ENCODE measurements around the gene PIP4K2A.

Gene PIP4K2A

DNA sequence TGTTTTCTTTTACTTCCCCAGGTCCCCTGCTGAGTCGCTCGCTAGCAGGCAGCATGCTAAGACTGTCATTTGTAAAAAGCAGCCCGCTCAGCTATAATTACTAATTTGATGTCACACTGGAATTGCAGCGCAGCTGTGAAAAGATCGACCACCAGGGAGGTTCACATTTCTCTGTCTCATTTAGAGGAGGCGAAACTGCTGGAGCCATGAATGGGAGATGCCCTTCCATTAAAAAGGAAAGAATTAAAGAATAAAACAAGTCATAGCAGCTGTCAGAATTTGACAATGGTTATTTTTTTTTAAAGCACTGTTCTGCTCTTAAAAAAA lies 153.5 kb downstream of the PIP4K2A start:
- Histone ChIP-seq H3K27me3 (ENCODE audit: low read depth, low read length) (no peaks in the 10 kb centered on the region), H3K9me3 (ENCODE audit: control insufficient read depth in 1 of 2, low read length in 2 of 2) (no peaks in the 10 kb centered on the region), H3K36me3 (ENCODE audit: control insufficient read depth in 1 of 2, insufficient read depth in 2 of 2, low read length in 2 of 2) (peaks cover 0 to 4% of the 10 kb centered on the region in 2 donors), H3K27ac (ENCODE audit: low read length) (no peak overlapping the region), H3K4me1 (ENCODE audit: control insufficient read depth in 1 of 2, insufficient read depth in 2 of 2, low read length in 2 of 2) (no peaks in the 10 kb centered on the region), H3K4me3 (ENCODE audit: low read depth in 1 of 2, low read length in 2 of 2) (no peak overlapping the region)

GRCh38 chr10:22560096-22560912 lies 154.1 kb downstream of the PIP4K2A start:
- Histone ChIP-seq H3K36me3 (ENCODE audit: control insufficient read depth in 1 of 2, insufficient read depth in 2 of 2, low read length in 2 of 2) (peaks cover 0 to 4% of the 10 kb centered on the region in 2 donors), H3K9me3 (ENCODE audit: control insufficient read depth in 1 of 2, low read length in 2 of 2) (no peaks in the 10 kb centered on the region), H3K4me3 (ENCODE audit: low read depth in 1 of 2, low read length in 2 of 2) (no peak overlapping the region), H3K27me3 (ENCODE audit: low read depth, low read length) (no peaks in the 10 kb centered on the region), H3K4me1 (ENCODE audit: control insufficient read depth in 1 of 2, insufficient read depth in 2 of 2, low read length in 2 of 2) (no peaks in the 10 kb centered on the region), H3K27ac (ENCODE audit: low read length) (no peak overlapping the region)

DNA sequence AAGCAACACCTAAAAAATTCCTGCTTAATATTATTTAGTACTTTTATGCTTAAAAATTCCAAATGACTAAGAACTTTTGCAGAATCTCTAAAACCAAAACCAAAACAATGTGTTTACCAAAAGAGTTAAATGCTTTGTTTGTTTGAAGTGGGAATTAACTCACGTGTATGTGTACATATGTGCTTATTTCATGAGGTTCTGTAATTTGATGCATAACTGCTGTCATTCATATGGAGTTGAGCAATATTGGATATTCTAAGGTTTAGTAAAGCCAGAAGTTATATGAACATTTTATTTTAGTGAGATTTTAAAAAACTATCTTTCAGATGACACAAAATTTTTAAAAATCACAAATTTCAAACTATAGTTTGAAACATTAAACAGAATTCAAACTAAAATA lies 157.1 kb downstream of the PIP4K2A start:
- peaks cover 0 to 4% of the 10 kb centered on the region in 2 donors for H3K36me3 ChIP-seq (ENCODE audit: control insufficient read depth in 1 of 2, insufficient read depth in 2 of 2, low read length in 2 of 2)

DNA sequence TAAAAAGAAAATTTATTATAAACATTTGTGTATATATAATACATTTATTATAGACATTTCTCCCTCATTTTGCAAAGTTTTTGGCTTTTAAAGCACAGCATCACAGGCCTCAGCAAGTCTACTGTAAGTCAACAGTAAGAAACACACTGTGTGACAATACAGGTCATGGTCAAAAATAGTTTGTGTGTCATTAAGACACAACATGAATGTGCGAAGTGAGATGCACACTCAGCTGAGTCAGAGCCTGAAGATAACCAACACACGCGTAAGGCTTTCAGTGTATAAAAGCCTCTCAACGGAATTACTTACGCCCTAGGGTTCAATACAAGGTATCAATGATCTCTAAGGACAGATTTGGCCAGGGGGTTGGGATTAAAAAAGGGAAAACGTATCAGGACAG lies 157.6 kb downstream of the PIP4K2A start:
- Histone ChIP-seq H3K9me3 (ENCODE audit: control insufficient read depth in 1 of 2, low read length in 2 of 2) (no peaks in the 10 kb centered on the region), H3K27ac (ENCODE audit: low read length) (no peak overlapping the region), H3K36me3 (ENCODE audit: control insufficient read depth in 1 of 2, insufficient read depth in 2 of 2, low read length in 2 of 2) (peaks cover 0 to 4% of the 10 kb centered on the region in 2 donors)

More for the DNA sequence above, 157.1 kb downstream of the PIP4K2A start:
- Histone ChIP-seq H3K9me3 (ENCODE audit: control insufficient read depth in 1 of 2, low read length in 2 of 2) (no peaks in the 10 kb centered on the region), H3K27ac (ENCODE audit: low read length) (no peak overlapping the region), H3K4me1 (ENCODE audit: control insufficient read depth in 1 of 2, insufficient read depth in 2 of 2, low read length in 2 of 2) (peaks cover 0 to 5% of the 10 kb centered on the region in 2 donors), H3K27me3 (ENCODE audit: low read depth, low read length) (no peaks in the 10 kb centered on the region), H3K4me3 (ENCODE audit: low read depth in 1 of 2, low read length in 2 of 2) (no peak overlapping the region)

GRCh38 chr10:22554461-22555182 lies 159.8 kb downstream of the PIP4K2A start:
- H3K4me3 ChIP-seq (ENCODE audit: low read depth in 1 of 2, low read length in 2 of 2) = peak overlapping the region; percentile 19 to 53

More for the DNA sequence above, 157.6 kb downstream of the PIP4K2A start:
- H3K27me3 ChIP-seq (ENCODE audit: low read depth, low read length) = no peaks in the 10 kb centered on the region
- H3K4me3 ChIP-seq (ENCODE audit: low read depth in 1 of 2, low read length in 2 of 2) = no peak overlapping the region
- H3K4me1 ChIP-seq (ENCODE audit: control insufficient read depth in 1 of 2, insufficient read depth in 2 of 2, low read length in 2 of 2) = peaks cover 0 to 5% of the 10 kb centered on the region in 2 donors

DNA sequence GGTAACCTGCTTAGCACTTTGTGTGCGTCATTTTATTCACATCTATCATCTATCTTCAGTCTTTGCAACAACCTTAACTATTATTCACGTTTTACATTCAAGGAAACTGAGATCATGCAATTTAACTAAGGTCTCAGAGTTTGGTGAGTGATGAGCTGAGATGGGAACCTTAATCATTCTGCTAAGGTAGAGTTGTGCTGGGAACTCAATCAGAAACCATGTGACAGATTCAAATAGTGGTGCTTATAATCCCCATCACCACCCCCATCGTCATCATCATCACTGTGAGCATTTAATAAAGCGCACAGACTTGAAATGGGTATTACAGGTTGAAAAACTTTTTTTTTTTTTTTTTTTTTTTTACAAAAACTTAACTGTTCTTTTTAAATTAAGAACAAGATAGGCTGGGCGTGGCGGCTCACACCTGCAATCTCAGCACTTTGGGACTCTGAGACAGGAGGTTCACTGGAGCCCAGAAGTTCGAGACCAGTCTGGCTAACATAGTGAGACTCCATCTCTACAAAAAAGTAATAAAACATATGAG lies 160.9 kb downstream of the PIP4K2A start:
- H3K27me3 ChIP-seq (ENCODE audit: low read depth, low read length) = no peaks in the 10 kb centered on the region
- H3K4me1 ChIP-seq (ENCODE audit: control insufficient read depth in 1 of 2, insufficient read depth in 2 of 2, low read length in 2 of 2) = peaks cover 0 to 5% of the 10 kb centered on the region in 2 donors
- no peak overlapping the region for H3K27ac ChIP-seq (ENCODE audit: low read length)
- peaks cover 0 to 11% of the 10 kb centered on the region in 2 donors for H3K36me3 ChIP-seq (ENCODE audit: control insufficient read depth in 1 of 2, insufficient read depth in 2 of 2, low read length in 2 of 2)
- H3K4me3 ChIP-seq (ENCODE audit: low read depth in 1 of 2, low read length in 2 of 2) = no peak overlapping the region
- no peaks in the 10 kb centered on the region for H3K9me3 ChIP-seq (ENCODE audit: control insufficient read depth in 1 of 2, low read length in 2 of 2)

More at GRCh38 chr10:22554461-22555182, 159.8 kb downstream of the PIP4K2A start:
- H3K27ac ChIP-seq (ENCODE audit: low read length) = no peak overlapping the region
- H3K36me3 ChIP-seq (ENCODE audit: control insufficient read depth in 1 of 2, insufficient read depth in 2 of 2, low read length in 2 of 2) = peaks cover 0 to 7% of the 10 kb centered on the region in 2 donors
- H3K27me3 ChIP-seq (ENCODE audit: low read depth, low read length) = no peaks in the 10 kb centered on the region
- no peaks in the 10 kb centered on the region for H3K9me3 ChIP-seq (ENCODE audit: control insufficient read depth in 1 of 2, low read length in 2 of 2)
- peaks cover 0 to 5% of the 10 kb centered on the region in 2 donors for H3K4me1 ChIP-seq (ENCODE audit: control insufficient read depth in 1 of 2, insufficient read depth in 2 of 2, low read length in 2 of 2)

GRCh38 chr10:22552888-22553378 lies 161.4 kb downstream of the PIP4K2A start:
- peaks cover 0 to 11% of the 10 kb centered on the region in 2 donors for H3K36me3 ChIP-seq (ENCODE audit: control insufficient read depth in 1 of 2, insufficient read depth in 2 of 2, low read length in 2 of 2)
- H3K27me3 ChIP-seq (ENCODE audit: low read depth, low read length) = no peaks in the 10 kb centered on the region
- H3K4me1 ChIP-seq (ENCODE audit: control insufficient read depth in 1 of 2, insufficient read depth in 2 of 2, low read length in 2 of 2) = peaks cover 0 to 5% of the 10 kb centered on the region in 2 donors
- no peak overlapping the region for H3K27ac ChIP-seq (ENCODE audit: low read length)
- H3K9me3 ChIP-seq (ENCODE audit: control insufficient read depth in 1 of 2, low read length in 2 of 2) = no peaks in the 10 kb centered on the region
- H3K4me3 ChIP-seq (ENCODE audit: low read depth in 1 of 2, low read length in 2 of 2) = no peak overlapping the region

DNA sequence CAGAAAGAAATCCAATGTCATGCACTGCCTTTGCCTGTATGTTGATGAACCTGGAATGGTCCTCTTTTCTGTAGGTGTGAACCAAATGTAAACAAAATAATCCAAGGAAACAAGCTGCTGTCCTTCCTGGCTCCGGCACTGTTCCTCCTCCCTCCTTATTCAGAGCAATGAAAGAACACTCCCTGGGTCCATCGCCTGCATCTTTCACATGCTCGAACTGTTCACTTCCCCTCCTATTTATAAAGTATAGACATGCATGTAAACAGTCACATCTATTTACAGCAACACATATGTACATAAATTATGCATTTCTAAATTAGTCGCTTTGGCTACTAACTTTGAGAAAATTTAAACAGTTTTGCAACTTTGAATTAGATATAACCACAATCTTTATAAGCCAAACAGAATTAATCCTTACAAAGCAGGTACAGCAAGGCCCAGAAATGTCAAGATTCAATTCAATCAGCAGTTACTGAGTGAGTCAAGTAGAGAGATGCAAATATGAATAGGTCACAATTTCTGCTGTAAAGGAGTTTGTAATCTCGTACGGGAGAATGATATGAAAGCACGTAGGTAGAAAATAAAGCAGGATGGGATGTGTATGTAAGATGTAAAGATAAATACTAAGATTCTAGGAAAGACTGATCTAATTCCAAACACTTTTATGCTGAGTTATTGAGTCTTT lies 162.6 kb downstream of the PIP4K2A start:
- H3K27me3 ChIP-seq (ENCODE audit: low read depth, low read length) = no peaks in the 10 kb centered on the region
- peaks cover 7 to 21% of the 10 kb centered on the region in 2 donors for H3K36me3 ChIP-seq (ENCODE audit: control insufficient read depth in 1 of 2, insufficient read depth in 2 of 2, low read length in 2 of 2)
- H3K27ac ChIP-seq (ENCODE audit: low read length) = no peak overlapping the region
- peaks cover 0 to 5% of the 10 kb centered on the region in 2 donors for H3K4me1 ChIP-seq (ENCODE audit: control insufficient read depth in 1 of 2, insufficient read depth in 2 of 2, low read length in 2 of 2)
- no peaks in the 10 kb centered on the region for H3K9me3 ChIP-seq (ENCODE audit: control insufficient read depth in 1 of 2, low read length in 2 of 2)
- no peak overlapping the region for H3K4me3 ChIP-seq (ENCODE audit: low read depth in 1 of 2, low read length in 2 of 2)

DNA sequence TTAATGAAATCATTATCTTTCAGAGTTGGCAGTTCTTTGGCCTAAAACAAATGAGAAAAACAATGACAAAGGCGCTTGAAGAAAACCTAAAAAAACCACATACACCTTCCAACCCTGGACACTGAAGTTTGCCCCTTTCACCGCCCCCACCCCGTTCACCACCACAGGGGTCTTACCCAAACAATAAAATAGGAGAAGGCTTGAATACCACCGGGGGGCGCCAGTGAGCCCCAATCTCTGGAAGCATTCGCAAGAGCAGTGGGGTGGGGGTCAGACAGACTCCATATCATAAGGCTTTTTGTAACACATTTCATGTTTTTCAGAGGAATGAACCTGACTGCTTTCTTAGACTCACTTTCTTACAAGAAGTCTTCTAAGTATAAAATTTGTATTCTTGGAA lies 163.6 kb downstream of the PIP4K2A start:
- Histone ChIP-seq H3K27ac (ENCODE audit: low read length) (no peak overlapping the region), H3K4me1 (ENCODE audit: control insufficient read depth in 1 of 2, insufficient read depth in 2 of 2, low read length in 2 of 2) (peaks cover 0 to 5% of the 10 kb centered on the region in 2 donors), H3K36me3 (ENCODE audit: control insufficient read depth in 1 of 2, insufficient read depth in 2 of 2, low read length in 2 of 2) (peaks cover 7 to 22% of the 10 kb centered on the region in 2 donors), H3K4me3 (ENCODE audit: low read depth in 1 of 2, low read length in 2 of 2) (no peak overlapping the region), H3K9me3 (ENCODE audit: control insufficient read depth in 1 of 2, low read length in 2 of 2) (no peaks in the 10 kb centered on the region), H3K27me3 (ENCODE audit: low read depth, low read length) (no peaks in the 10 kb centered on the region)

GRCh38 chr10:22548344-22548743 lies 166.0 kb downstream of the PIP4K2A start:
- Histone ChIP-seq H3K27ac (ENCODE audit: low read length) (no peak overlapping the region), H3K4me3 (ENCODE audit: low read depth in 1 of 2, low read length in 2 of 2) (no peak overlapping the region), H3K9me3 (ENCODE audit: control insufficient read depth in 1 of 2, low read length in 2 of 2) (no peaks in the 10 kb centered on the region), H3K4me1 (ENCODE audit: control insufficient read depth in 1 of 2, insufficient read depth in 2 of 2, low read length in 2 of 2) (no peaks in the 10 kb centered on the region), H3K36me3 (ENCODE audit: control insufficient read depth in 1 of 2, insufficient read depth in 2 of 2, low read length in 2 of 2) (peaks cover 7 to 22% of the 10 kb centered on the region in 2 donors), H3K27me3 (ENCODE audit: low read depth, low read length) (no peaks in the 10 kb centered on the region)

DNA sequence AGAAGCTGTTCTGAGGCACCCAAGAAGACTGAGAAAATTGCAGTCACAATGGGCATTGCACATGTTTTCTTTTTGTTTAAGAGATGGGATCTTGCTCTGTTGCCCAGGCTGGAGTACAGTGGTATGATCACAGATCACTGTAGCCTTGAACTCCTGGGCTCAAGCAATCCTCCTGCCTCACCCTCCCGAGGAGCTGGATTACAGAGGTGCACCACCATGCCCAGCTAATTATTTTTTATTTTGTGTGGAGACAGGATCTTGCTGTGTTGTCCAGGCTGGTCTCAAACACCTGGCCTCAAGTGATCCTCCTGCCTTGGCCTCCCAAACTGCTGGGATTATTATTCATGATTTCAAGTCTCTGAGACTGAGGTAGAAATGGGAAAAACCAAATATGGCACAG lies 168.7 kb downstream of the PIP4K2A start:
- no peak overlapping the region for H3K27ac ChIP-seq (ENCODE audit: low read length)
- H3K4me1 ChIP-seq (ENCODE audit: control insufficient read depth in 1 of 2, insufficient read depth in 2 of 2, low read length in 2 of 2) = no peaks in the 10 kb centered on the region
- no peaks in the 10 kb centered on the region for H3K9me3 ChIP-seq (ENCODE audit: control insufficient read depth in 1 of 2, low read length in 2 of 2)
- peaks cover 17 to 43% of the 10 kb centered on the region in 2 donors for H3K36me3 ChIP-seq (ENCODE audit: control insufficient read depth in 1 of 2, insufficient read depth in 2 of 2, low read length in 2 of 2)
- no peaks in the 10 kb centered on the region for H3K27me3 ChIP-seq (ENCODE audit: low read depth, low read length)
- no peak overlapping the region for H3K4me3 ChIP-seq (ENCODE audit: low read depth in 1 of 2, low read length in 2 of 2)

Measured in muscle layer of duodenum (tissue), 2 donors.